Measurements from ENCODE around the gene PTPRT.

The PTPRT gene

GRCh38 chr20:43189554-43190331 is at the start of gene PTPRT:
TSS of gene PTPRT (minus strand) at chr20:43189906. CDS start at chr20:43189733, 173 bp downstream.
- no peak for DNase-seq

DNA sequence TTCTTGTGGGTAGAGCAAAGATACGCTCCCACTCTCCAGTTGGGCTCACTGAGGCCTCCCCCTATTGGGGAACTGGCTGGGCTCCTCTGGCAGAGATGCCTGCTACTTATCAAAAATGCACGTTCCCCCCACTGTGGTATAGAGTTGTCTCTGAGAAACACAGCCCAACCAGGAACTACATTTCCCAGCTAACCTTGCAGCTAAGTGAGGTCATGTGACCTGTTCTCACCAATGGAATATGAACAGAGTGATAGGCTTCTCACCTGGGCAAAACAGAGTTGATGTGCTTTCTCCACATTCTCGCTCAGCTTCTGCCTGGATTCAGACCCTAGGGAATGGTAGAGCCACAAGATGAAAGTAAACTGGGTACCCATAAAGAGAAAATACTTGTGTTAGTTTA is 49.1 kb upstream of the PTPRT start:
- DNase-seq: no peak

DNA sequence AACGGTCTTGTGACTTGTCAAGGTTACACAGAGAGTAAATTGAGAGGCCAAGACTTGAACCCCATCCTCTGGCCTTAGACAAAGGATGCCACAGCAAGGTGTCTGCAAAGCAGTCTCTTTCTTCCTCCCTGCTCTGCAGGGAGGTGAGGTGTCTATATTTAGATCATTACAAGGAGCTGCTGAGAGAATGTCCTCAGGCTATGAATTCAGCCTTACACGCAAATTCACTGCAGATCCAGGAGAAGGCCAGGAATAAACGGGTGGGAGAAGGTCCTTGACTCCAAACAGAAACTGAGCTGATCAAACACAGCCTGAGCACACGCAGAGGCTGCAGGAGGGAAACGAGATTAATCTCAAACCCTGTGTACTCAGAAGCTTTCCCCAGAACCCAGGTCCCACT is 48.6 kb upstream of the PTPRT start:
- DNase-seq: no peak

DNA sequence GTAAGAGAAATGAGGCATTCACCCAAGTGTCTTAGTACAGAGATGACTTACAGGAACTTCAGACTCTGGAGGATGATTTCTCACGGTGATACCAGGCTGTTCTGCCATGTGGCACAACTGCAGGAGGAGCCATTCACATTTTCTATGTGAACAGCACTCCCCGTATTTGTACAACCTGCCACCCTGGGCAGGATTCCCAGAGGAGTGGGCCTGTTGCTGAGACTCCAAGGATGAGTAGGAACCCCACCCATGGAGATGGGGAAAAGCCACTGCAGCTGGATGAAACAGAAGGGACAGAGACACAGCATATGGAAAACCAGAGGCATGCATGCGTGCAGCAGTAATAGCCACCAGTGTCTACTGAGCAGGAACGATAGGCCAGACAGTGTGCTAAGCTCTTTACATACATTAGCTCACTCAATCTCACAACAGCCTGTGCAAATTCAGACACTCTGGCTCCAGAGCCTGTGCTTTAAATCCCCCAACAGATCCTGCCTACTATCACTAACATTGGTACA is 48.0 kb upstream of the PTPRT start:
- no peak for DNase-seq

DNA sequence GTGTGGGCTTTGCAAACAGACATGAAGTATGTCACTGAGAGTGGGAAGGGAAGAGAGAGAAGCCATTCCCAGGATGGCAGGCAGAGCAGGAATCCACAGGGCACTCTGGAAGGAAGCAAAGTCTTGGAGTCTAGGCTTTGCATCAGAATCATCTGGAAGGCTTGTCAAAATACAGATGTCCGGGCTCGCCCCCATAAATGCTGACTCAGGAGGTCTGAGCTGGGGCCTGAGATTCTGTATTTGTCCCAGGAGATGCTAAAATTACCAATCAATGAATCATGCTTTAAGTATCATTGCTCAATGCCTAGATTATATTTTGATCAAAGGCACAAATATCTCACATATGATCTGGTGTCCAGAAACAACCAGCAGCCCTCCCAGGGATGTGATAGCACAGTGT is 46.3 kb upstream of the PTPRT start:
- no peak for DNase-seq

DNA sequence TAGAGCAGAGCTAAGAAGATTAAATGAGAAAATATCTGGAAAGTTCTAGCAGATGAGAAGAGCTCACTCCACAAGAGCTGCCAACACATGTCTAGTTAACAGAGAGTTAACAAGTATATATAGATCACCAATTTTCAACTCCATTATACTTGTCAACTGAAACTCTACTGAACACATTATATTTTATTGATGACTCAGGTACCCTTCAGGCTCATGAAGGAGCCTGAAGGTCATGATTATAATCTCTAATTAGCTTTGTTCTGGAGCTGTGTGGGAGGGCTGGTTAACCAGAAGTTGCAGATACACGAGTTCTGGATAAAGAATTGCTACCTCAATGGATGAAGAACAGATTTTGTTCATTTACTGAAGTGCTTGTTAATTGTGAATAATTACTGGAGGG is 42.1 kb upstream of the PTPRT start:
- DNase-seq: no peak

GRCh38 chr20:43229696-43230095 is 40.0 kb upstream of the PTPRT start:
- DNase-seq: no peak

DNA sequence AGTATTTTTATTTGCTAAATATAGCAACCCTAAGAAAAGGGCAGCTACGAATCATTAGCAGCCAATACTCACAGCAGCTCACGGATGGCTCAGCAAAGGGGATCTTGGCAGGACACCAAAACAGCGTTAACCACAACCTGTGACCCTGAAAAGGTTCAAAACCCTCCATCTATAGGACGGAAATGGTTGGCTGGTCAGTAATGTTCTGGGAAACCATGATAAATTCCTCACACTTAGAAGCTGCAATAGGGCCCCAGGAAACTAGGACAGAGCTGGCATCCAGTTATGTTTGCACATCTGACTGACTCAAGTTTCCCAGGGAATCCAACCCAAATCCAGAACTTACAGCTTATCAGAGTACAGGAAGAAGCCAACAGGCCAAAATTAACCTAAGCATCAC is 30.9 kb upstream of the PTPRT start:
- DNase-seq: no peak

GRCh38 chr20:43210901-43211300 is 21.2 kb upstream of the PTPRT start:
- DNase-seq: no peak

- no peak for DNase-seq
Observed at GRCh38 chr20:43209831-43210230, 20.1 kb upstream of the PTPRT start.

GRCh38 chr20:43205699-43206098 is 16.0 kb upstream of the PTPRT start:
- DNase-seq: no peak

GRCh38 chr20:43202100-43202499 is 12.4 kb upstream of the PTPRT start:
- DNase-seq: no peak

DNA sequence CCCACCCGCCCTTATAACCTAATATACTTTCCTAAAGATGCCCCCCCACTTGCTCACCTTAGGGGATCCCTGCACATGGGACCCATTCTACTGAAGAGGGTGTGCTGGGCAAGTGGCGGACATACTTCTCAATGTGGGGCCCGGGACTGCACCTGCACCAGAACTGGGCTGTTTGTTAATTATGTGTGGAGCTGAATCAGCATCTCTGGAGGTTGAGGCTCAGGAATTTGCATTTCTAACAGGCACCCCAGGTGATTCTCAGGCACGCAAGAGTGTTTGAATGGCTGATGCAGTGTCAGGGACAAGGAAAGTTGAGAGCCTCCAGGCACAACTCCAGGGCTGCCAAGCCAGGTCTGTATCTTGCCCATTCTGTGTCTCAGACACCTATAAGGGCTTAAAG is 8.9 kb upstream of the PTPRT start:
- DNase-seq: no peak

- no peak for DNase-seq
Observed at GRCh38 chr20:43196243-43196642, 6.5 kb upstream of the PTPRT start.

GRCh38 chr20:43194137-43194536 is 4.4 kb upstream of the PTPRT start:
- no peak for DNase-seq

GRCh38 chr20:43193443-43193842 is 3.7 kb upstream of the PTPRT start:
- no peak for DNase-seq

DNA sequence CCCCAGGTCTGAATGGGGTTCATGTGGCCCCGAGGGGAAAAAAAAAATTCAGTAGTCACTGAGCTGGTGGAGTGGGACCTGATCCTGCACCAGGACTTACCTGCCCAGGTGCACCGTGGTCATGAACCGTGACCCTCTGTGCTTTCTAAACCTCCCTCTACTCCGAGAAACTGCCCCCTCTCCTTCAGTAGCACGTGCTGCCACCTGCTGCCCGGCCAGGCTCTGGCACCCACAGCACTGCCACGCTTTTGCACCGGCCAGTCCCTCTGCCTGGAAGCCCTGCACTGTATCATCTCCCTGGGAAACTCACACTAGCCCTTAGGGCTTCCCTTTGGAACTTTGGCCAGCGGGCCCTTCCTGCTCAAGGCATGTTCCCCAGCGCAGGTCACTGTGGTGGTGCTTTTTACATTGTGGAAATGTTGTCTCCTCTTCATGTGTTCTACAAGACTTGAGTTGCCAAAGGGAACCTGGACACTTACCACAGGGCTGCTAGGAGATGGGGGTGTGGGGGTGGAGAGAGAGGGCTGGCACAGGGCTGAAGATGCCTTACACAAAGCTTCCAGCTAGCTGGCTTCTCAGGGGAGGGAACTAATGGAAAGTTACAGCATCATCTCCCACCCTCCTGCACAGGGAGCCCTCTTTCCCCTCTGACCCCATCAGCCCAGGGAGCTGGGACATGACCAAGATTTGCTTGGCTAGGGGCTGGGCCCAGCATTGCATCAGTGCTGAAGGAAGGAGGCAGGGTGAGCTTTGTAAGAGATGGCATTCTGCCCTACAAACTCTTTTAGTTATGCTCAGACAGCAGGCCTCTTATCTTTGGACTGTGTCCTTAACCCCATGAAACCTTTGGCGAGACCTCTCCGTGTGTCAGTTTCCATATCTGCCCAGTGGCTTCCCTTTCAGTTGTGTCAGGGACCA is 2.5 kb upstream of the PTPRT start:
- peak; percentile 63 for DNase-seq

- no peak for DNase-seq
Observed at GRCh38 chr20:43191143-43191542, 1.4 kb upstream of the PTPRT start.

GRCh38 chr20:43190332-43190953 is 737 bp upstream of the PTPRT start:
- DNase-seq: no peak

DNA sequence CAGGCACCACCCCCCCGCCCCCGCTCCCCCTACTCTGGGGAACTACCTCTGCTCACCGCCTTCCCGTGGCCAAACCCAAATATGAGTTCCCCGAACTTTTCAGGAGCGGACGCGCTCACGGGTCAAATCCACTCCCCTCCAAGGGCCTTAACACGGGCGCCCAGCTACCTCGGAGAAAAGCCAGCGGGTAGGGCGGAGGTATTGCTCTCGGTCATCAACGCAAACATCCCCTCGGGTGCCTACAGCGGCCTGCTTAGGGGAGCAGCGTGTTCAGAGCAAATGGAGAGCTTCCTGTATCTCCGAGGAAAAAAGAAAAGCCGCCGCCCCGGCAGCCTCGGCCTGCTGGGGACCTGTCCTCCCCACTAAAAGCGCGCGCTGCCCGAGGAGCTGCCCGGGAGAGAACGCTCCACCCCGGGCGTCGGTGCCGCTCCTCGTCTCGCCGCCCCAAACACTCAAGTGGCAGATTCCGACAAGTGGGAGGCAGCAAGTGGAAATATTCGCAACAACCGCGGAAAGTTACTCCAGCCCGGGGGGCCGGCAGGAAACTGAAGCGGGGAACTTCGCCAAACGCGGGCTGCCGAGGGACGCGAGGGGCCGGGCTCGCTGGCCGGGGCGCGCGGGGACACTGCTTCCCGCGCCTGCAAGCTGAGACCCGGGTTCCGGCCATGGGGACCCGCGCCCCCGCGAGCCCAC is 699 bp downstream of the PTPRT start:
- DNase-seq: peak; percentile 39

DNA sequence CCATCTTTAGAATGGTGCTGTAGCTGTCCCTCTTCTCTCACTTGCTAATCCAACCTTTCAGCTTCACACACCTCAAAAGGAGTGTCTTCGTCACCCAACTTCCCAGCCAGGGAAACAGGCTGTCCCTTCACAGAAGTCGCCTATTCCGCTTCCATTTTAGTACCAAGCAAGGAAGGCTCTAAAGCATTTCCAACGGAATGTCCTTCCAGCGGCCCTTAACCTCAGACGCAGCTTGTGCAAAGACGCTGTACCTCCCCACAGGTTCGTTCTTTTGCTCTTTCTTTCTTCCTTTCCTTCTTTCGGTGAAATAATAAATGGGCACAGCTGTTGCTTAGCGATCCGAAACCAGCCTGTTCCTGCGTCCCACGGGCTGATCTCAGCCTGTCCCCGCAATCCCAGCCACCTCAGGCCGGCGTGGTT is 1.5 kb downstream of the PTPRT start:
- DNase-seq: no peak

DNA sequence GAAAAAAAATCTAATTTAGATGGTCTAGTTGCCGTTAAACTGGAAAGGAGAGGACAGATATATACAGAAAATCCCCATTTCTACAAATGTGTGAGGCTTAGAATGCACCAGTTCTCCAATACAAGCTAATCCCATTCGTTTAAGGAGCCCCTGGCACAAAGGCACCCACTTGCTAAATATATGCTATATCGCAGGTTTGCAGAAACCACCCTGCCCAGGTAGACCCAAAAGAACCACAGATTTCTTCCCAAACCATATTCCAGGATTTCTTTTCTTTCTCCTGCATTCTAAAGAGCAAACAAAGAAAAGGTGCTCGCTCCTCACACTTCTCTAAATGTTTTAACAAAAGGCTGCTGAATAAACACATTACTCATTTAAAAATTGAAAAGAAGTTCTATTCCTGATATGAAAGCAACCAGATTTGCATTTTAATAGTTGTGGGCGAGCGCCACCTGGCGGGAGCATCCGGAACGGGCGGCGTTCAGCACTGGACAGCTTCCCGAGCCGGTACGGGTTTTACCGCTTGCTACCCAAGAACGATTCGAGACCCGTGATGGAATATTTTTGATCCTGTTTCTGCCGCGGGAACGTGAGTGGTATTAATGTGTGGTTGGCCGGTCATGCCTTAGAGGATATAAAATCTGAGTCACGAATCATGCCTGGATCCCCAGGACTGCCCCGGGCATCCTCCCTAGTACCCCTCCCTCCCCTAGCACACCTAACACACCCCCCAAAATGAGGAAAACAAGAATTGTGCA is 2.1 kb downstream of the PTPRT start:
- peak; percentile 87 for DNase-seq
